Iris pigment epithelial cell (primary cell): Measurements from ENCODE around the gene ACER1.

Experiments used
- DNase-seq: peaks from one replicate; pipeline ENCODE4 v3.0.0-alpha.2; 2011; ENCODE audit warnings: low read depth

Gene ACER1

GRCh38 chr19:6268382-6268771 lies 65.0 kb downstream of the ACER1 start:
- DNase-seq, result no peak

GRCh38 chr19:6267552-6268381 lies 65.6 kb downstream of the ACER1 start:
- DNase-seq, result no peak

- DNase-seq, result no peak
These were observed 68.6 kb downstream of the ACER1 start for GRCh38 chr19:6264803-6265202.

GRCh38 chr19:6263735-6264444 lies 69.5 kb downstream of the ACER1 start:
- DNase-seq, result peak; percentile 67

GRCh38 chr19:6263306-6263705 lies 70.1 kb downstream of the ACER1 start:
- DNase-seq, result no peak

GRCh38 chr19:6262519-6262918 lies 70.9 kb downstream of the ACER1 start:
- DNase-seq, result no peak

GRCh38 chr19:6261883-6262282 lies 71.5 kb downstream of the ACER1 start:
- DNase-seq, result no peak

DNA sequence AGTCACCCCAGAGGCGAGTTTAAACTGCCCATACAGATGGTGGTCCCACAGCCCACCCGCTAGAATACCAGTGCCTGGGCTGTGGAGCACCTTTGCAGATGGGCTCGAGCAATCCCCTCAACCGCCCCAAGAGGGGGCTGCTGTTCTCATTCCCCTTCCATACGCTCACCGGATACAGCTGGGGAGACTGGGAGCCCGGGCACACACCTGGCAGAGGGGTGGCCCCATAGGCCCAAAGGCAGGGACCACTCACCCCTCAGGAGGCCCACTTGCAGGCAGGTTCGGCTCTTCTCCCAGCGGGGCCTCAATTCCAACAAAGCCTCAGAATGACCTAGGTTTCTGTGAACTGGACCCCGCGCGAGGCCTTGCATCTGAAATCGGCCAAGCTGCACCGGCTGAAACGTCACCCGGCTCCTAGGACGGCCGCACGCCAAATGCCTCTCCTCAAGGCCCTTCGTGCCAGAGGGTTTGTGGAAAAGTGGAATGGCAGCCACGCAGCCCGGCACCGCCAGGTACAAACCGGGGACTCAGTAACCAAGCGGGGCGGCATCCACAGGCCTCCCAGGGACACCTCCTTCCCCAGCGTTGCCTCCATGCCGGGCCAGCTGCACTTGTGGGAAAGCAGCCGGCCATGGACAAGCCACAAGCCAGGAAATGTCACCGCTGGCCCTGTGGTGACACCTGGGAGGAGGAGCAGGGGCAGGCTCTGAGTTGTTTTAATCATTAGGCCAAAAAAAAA lies 72.3 kb downstream of the ACER1 start:
- no peak for DNase-seq

DNA sequence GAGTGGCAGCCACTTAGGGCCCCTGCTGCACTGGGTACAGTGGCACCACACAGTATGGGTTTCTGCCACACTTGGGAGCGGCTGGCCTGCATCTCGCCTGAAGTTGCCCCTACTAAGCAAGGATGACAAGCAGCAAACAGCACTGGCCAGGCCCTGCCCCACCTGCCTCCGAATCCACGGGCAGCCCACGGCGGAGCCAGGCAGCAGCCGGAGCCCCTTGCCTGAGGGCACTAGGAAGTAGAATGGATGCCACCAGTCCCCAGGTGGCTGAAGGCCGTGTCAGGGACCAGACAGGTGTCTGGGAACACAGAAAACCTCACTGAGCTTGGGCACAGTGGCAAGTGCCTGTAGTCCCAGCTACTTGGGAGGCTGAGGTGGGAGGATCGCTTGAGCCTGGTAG lies 73.0 kb downstream of the ACER1 start:
- DNase-seq, result no peak

- DNase-seq, result peak; percentile 58
These were observed 74.0 kb downstream of the ACER1 start for GRCh38 chr19:6259312-6259861.

- no peak for DNase-seq
These were observed 74.5 kb downstream of the ACER1 start for GRCh38 chr19:6258812-6259311.
